GM19438 (cell line): ENCODE measurements around the gene MED12.

Source experiments
- ATAC-seq: cut with Tn5 transposase; IDR thresholded peaks from one replicate; pipeline ENCODE4 v1.9.1; 2021; ENCODE audit warnings: low read depth; ENCODE audit not compliant: unreplicated experiment

Gene MED12

GRCh38 chrX:71106427-71106826 lies 12.0 kb upstream of the MED12 start, which contains the start of gene CXorf65:
TSS of gene CXorf65 (minus strand) at chrX:71106740. CDS start at chrX:71106556, 184 bp downstream.
- no peak for ATAC-seq

- ATAC-seq: no peak
Measured at GRCh38 chrX:71107245-71107644, 11.2 kb upstream of the MED12 start.

GRCh38 chrX:71107762-71108360 lies 10.5 kb upstream of the MED12 start:
- no peak for ATAC-seq

GRCh38 chrX:71109051-71109450 lies 9.3 kb upstream of the MED12 start:
- no peak for ATAC-seq

DNA sequence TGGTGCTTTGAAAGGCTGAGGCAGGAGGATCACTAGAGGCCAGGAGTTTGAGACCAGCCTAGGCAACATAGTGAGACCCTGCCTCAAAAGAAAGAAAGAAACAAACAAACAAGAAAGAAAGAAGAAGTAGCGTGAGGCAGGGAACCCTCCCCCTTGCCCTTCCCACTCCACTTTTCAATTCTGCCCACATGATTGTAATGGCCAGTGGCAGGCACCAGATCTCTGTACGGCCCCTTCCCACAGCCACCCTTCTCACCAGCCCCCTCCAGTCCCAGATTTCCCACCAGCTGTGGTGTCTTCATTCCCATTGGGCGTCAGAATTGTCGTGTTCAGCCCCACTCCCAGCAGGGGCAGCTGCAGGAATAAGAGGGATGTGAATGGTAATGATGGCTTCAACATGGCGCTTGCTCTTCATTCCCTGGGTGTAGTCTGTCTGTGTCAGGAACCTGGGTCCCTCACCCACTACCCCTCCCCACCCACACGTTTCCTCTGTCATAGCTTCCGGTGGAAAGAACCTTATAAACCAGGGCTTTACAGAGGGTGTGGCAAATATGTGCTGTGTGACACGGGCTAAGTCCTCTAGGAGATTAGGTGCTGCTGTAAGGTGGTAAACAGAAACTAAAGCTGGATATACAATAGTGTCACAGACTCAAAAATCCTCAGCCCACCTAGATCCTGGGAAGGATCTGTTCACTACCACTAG lies 7.1 kb upstream of the MED12 start, which contains the start of gene IL2RG:
Gene IL2RG, minus strand, starts transcription at position 437 of the 703 bp plus-strand sequence. Its CDS starts 38 bp downstream, at position 399.
- ATAC-seq: peak; percentile 84

GRCh38 chrX:71111921-71112431 lies 6.4 kb upstream of the MED12 start:
- peak; percentile 29 for ATAC-seq

GRCh38 chrX:71117358-71117757 lies 1.0 kb upstream of the MED12 start:
- ATAC-seq: no peak

GRCh38 chrX:71118985-71119535 lies 664 bp downstream of the MED12 start:
- peak; percentile 25 for ATAC-seq

DNA sequence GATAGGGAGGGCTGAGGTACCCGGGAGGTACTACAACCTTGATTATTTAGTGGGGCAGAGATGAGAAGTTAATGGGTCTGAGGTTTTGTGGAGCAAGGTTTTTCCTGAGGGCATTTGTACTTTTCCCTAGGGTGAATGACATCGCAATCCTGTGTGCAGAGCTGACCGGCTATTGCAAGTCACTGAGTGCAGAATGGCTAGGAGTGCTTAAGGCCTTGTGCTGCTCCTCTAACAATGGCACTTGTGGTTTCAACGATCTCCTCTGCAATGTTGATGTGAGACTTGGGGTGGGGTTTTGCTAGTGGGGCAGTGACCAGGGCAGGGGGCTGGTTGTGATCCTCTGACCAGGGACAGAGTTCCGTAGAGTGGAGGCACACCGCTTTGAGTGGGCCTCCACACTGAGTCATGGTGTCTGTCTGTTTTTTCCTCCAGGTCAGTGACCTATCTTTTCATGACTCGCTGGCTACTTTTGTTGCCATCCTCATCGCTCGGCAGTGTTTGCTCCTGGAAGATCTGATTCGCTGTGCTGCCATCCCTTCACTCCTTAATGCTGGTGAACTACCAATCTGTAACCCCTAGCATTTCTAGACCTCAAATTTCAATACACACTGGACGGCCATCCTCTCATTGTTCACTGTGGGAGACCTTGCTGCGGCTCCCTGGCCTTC lies 9.9 kb downstream of the MED12 start:
- ATAC-seq: no peak

GRCh38 chrX:71128915-71129765 lies 10.7 kb downstream of the MED12 start:
- peak; percentile 64 for ATAC-seq

- ATAC-seq: no peak
Measured at GRCh38 chrX:71131510-71131909, 13.1 kb downstream of the MED12 start.

- ATAC-seq: no peak
Measured at GRCh38 chrX:71140440-71140839, 22.0 kb downstream of the MED12 start.

DNA sequence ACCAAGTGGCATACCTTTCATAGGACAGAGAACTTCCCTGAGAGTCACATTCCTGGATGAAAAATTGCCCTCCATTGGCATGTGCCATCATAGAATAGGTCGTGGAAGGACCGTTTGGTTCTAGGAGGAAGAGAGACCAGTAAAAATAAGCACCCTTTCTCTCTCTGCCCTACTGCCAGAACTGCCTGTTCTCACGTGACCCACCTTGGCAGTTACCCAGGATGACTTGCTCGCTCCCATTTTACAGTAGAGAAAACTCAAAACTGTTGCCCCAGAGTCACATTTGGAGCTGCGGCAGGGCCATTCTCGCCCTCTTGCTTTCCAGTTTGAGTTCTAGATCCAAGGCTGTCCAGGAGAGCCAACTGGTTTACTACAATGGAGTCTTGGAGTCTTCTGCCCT lies 25.1 kb downstream of the MED12 start:
- no peak for ATAC-seq

DNA sequence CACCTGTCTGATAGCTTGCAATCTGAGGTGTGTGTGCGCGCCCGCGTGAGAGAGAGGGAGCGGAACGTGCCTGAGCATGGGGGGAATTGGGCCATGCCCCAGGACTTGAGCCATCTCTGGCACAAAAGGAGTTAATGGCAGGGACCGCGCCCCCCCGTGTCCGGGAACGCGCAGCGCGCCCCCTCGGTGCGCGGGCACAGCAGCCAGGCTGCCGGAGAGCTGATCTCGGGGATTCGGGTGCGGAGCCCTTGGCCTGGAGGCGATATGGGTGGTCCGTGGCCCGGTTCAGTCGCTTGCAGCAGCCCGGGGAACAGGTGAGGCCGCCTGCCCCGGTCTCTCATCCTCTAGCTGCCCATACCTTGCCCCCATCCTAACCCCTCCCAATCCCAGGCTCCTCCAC lies 26.3 kb downstream of the MED12 start, which contains the start of gene NLGN3:
Gene NLGN3, plus strand, starts transcription at position 191 of the 400 bp plus-strand sequence. CDS start 2,909 bp downstream, outside the sequence.
- ATAC-seq: no peak

- no peak for ATAC-seq
Measured at GRCh38 chrX:71147496-71148277, 29.3 kb downstream of the MED12 start.

DNA sequence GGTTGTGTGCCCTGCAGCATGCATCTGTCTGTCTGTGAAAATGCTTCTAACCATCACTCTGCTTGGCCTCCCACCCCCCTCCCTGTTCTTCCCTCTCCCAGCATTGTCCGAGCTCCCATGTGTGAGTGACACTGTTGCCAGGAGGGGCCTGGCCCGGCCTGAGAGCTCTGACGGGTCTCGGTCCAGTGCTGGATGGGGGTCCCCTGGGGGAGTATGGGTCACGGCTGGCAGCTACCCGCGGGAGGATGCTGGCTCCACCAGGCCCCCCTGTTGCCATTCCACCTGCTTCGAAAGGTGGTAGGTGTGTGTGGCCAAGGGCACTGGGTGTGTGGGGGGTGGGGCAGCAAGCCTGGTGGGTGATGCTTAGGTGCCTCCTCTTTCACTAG lies 29.9 kb downstream of the MED12 start:
- no peak for ATAC-seq

GRCh38 chrX:71151366-71151765 lies 33.0 kb downstream of the MED12 start:
- ATAC-seq: no peak

GRCh38 chrX:71154196-71154595 lies 35.8 kb downstream of the MED12 start:
- no peak for ATAC-seq

- no peak for ATAC-seq
Measured at GRCh38 chrX:71154641-71155040, 36.2 kb downstream of the MED12 start.
